HCT116 (cell line): ENCODE results near the gene C1orf122. TPM values are rescaled to one million over a fixed set of nuclear protein-coding genes. Genes with fewer than 3 reads are reported as not detected.

Experiments used
- ATAC-seq: fragments of 200-7000 bp; cut with Tn5 transposase; 2 replicates; pipeline ENCODE4 v1.9.1; 2020; ENCODE audit warnings: mild to moderate bottlenecking, moderate library complexity
- BruUV-seq: library from RNA; stranded (reverse); fragments of 400-500 nt; replicated peaks from 2 replicates; lab custom pipeline; 2021; lab: Mats Ljungman, UMichigan
- CTCF ChIA-PET: fragments of 300-600 bp; sonication (Branson Sonifier 250); formaldehyde crosslinking; loops from one replicate; lab custom pipeline; 2021; ENCODE audit warnings: antibody characterized with exemption; lab: Charles Lee
- POLR2A ChIA-PET: fragments of 300-600, 350-600 bp; sonication (Branson Sonifier 250); formaldehyde crosslinking; loops from one replicate; lab custom pipeline; 2021; ENCODE audit warnings: antibody characterized with exemption; lab: Charles Lee
- RAD21 ChIA-PET, 2 experiments: fragments of 300-600 bp; sonication (Branson Sonifier 250); formaldehyde crosslinking; loops; one replicate each; lab custom pipeline; 2023; ENCODE audit warnings: low total read pairs in 2 of 2; ENCODE audit not compliant: uncharacterized antibody in 2 of 2, unreplicated experiment in 2 of 2, low non-redundant PET in 1 of 2; lab: Charles Lee
- DNase-seq: peaks from one replicate; pipeline ENCODE4 v3.0.0-alpha.2; 2010; ENCODE audit warnings: low read depth, low spot score
- H2AFZ ChIP-seq: fragments of 200-600 bp; shearing (Covaris generic), sonication (generic); 2 replicates; pipeline ENCODE4 v1.6.1; 2017; ENCODE audit warnings: low read depth, mixed run types, mixed read lengths, antibody characterized with exemption, low read length; ENCODE audit not compliant: poor library complexity, severe bottlenecking
- H3K27ac ChIP-seq: 2 replicates; pipeline ENCODE4 v1.5.1; 2012; ENCODE audit warnings: low read depth, low read length
- H3K27me3 ChIP-seq: fragments of 200-600 bp; sonication (generic); 2 replicates; pipeline ENCODE4 v1.6.1; 2016; ENCODE audit warnings: mixed run types, low read length, mixed read lengths; ENCODE audit not compliant: insufficient read depth
- H3K36me3 ChIP-seq, 2 experiments: fragments of 200-500 bp in 1 of 2; fragments of 200-600 bp in 1 of 2; sonication (Bioruptor generic) in 1 of 2; sonication (generic) in 1 of 2; 2 replicates each; pipeline versions ENCODE4 v1.5.1 to v1.6.1; 2014 to 2016; ENCODE audit warnings: low read length in 2 of 2, inconsistent platforms in 1 of 2, mixed read lengths in 1 of 2, mixed run types in 1 of 2; ENCODE audit not compliant: insufficient read depth in 2 of 2, control insufficient read depth in 1 of 2
- H3K4me1 ChIP-seq, 2 experiments: fragments of 200-600 bp in 1 of 2; sonication (generic) in 1 of 2; 2 replicates each; pipeline versions ENCODE4 v1.5.1 to v1.6.1; 2012 to 2017; ENCODE audit warnings: low read length in 2 of 2, inconsistent platforms in 1 of 2, mild to moderate bottlenecking in 1 of 2, mixed read lengths in 1 of 2, mixed run types in 1 of 2, moderate library complexity in 1 of 2; ENCODE audit not compliant: insufficient read depth in 2 of 2, control insufficient read depth in 1 of 2
- H3K4me2 ChIP-seq: fragments of 200-600 bp; sonication (generic); 2 replicates; pipeline ENCODE4 v1.6.1; 2017; ENCODE audit warnings: mixed run types, low read length, mixed read lengths
- H3K4me3 ChIP-seq, 2 experiments: fragments of 200-600 bp in 1 of 2; sonication (generic) in 1 of 2; replicated peaks in 1 of 2; 2 replicates each; pipeline ENCODE4 v1.5.1; 2011 to 2016; ENCODE audit warnings: low read length in 2 of 2, control low read depth in 1 of 2, low read depth in 1 of 2, mild to moderate bottlenecking in 1 of 2, mixed read lengths in 1 of 2, mixed run types in 1 of 2
- H3K79me2 ChIP-seq: fragments of 200-600 bp; sonication (generic); 2 replicates; pipeline ENCODE4 v1.6.1; 2017; ENCODE audit warnings: mild to moderate bottlenecking, mixed run types, low read length, moderate library complexity, mixed read lengths; ENCODE audit not compliant: insufficient read depth
- H3K9ac ChIP-seq: fragments of 200-600 bp; sonication (generic); 2 replicates; pipeline ENCODE4 v1.6.1; 2016; ENCODE audit warnings: low read length, mixed read lengths
- H3K9me2 ChIP-seq: fragments of 200-600 bp; sonication (generic), shearing (Covaris generic); 2 replicates; pipeline ENCODE4 v1.6.1; 2017; ENCODE audit warnings: mixed run types, mild to moderate bottlenecking, moderate library complexity; ENCODE audit not compliant: insufficient read depth
- H3K9me3 ChIP-seq, 2 experiments: fragments of 200-500 bp in 1 of 2; fragments of 200-600 bp in 1 of 2; sonication (Bioruptor generic) in 1 of 2; sonication (generic) in 1 of 2; 2 replicates each; pipeline ENCODE4 v1.6.1; 2014 to 2017; ENCODE audit warnings: low read length in 2 of 2, mixed read lengths in 2 of 2, inconsistent platforms in 1 of 2, low read depth in 1 of 2, mild to moderate bottlenecking in 1 of 2, mixed run types in 1 of 2, moderate library complexity in 1 of 2; ENCODE audit not compliant: control insufficient read depth in 1 of 2, insufficient read depth in 1 of 2
- H4K20me1 ChIP-seq: fragments of 200-600 bp; sonication (generic), shearing (Covaris generic); 2 replicates; pipeline ENCODE4 v1.6.1; 2017; ENCODE audit warnings: mixed run types, mild to moderate bottlenecking, moderate library complexity; ENCODE audit not compliant: insufficient read depth
- ATF3 ChIP-seq: IDR thresholded peaks from 2 replicates; pipeline ENCODE4 v1.6.1; 2012
- CBX3 ChIP-seq: IDR thresholded peaks from 2 replicates; pipeline ENCODE4 v1.6.1; 2012; ENCODE audit warnings: low read depth
- CEBPB ChIP-seq: IDR thresholded peaks from 2 replicates; pipeline ENCODE4 v1.6.1; 2012; ENCODE audit warnings: low read depth
- EGR1 ChIP-seq: IDR thresholded peaks from 2 replicates; pipeline ENCODE4 v1.6.1; 2012; ENCODE audit warnings: low read depth
- ELF1 ChIP-seq: IDR thresholded peaks from 2 replicates; pipeline ENCODE4 v1.6.1; 2012; ENCODE audit warnings: low read depth, borderline replicate concordance
- FOSL1 ChIP-seq: IDR thresholded peaks from 2 replicates; pipeline ENCODE4 v1.6.1; 2012; ENCODE audit warnings: low read depth
- JUND ChIP-seq: IDR thresholded peaks from 2 replicates; pipeline ENCODE4 v1.6.1; 2012
- POLR2A ChIP-seq: IDR thresholded peaks from 2 replicates; pipeline ENCODE4 v1.7.0; 2011; ENCODE audit warnings: borderline replicate concordance; ENCODE audit not compliant: insufficient read depth, insufficient read length; ENCODE audit errors: extremely low read depth
- POLR2AphosphoS5 ChIP-seq: IDR thresholded peaks from 2 replicates; pipeline ENCODE4 v1.6.1; 2011; ENCODE audit warnings: mild to moderate bottlenecking, low read depth, low read length, moderate library complexity
- REST ChIP-seq: IDR thresholded peaks from 2 replicates; pipeline ENCODE4 v1.6.1; 2012; ENCODE audit warnings: low read depth
- SIN3A ChIP-seq: IDR thresholded peaks from 2 replicates; pipeline ENCODE4 v1.6.1; 2012; ENCODE audit warnings: low read depth
- SRF ChIP-seq: IDR thresholded peaks from 2 replicates; pipeline ENCODE4 v1.6.1; 2012; ENCODE audit warnings: low read depth
- TCF7L2 ChIP-seq: IDR thresholded peaks from 2 replicates; pipeline ENCODE4 v1.7.0; 2011; ENCODE audit warnings: borderline replicate concordance, inconsistent platforms; ENCODE audit not compliant: insufficient read depth, insufficient read length; ENCODE audit errors: extremely low read depth
- YY1 ChIP-seq: IDR thresholded peaks from 2 replicates; pipeline ENCODE4 v1.6.1; 2011; ENCODE audit warnings: low read length, low read depth, moderate library complexity, mild to moderate bottlenecking; ENCODE audit not compliant: insufficient replicate concordance; ENCODE audit errors: extremely low read depth
- ZBTB33 ChIP-seq: IDR thresholded peaks from 2 replicates; pipeline ENCODE4 v1.6.1; 2011; ENCODE audit warnings: mild to moderate bottlenecking, low read length, moderate library complexity; ENCODE audit not compliant: insufficient replicate concordance; ENCODE audit errors: extremely low read depth
- ZFX ChIP-seq: fragments of 450-650 bp; IDR thresholded peaks from 2 replicates; pipeline ENCODE4 v1.6.1; 2017
- ZNF274 ChIP-seq: fragments of 200-500 bp; sonication (Bioruptor generic); IDR thresholded peaks from 2 replicates; pipeline ENCODE4 v1.6.1; 2014; ENCODE audit warnings: mild to moderate bottlenecking, low read depth, low read length, inconsistent platforms
- intact Hi-C: fragments of 100-400 bp; cut with micrococcal nuclease; formaldehyde crosslinking; loops from 2 replicates; pipeline ENCODE4 v1.10.0; 2022
- total RNA-seq: library from RNA; stranded (reverse); gene quantifications from one replicate; pipeline ENCODE4 v1.2.1, GENCODE V29; 2021; ENCODE audit not compliant: unreplicated experiment

The C1orf122 gene
- total RNA-seq, 1 experiment from 2014 or later, result 34.2 TPM

- BruUV-seq, result no TSS peak
- intact Hi-C loops, result no loop called here
- H3K36me3 ChIP-seq, result peaks cover 29 to 40% of the 10 kb centered on the region in 2 experiments; a peak in 3 of 4 replicates
Observed at GRCh38 chr1:37821481-37821880, 13.9 kb downstream of the C1orf122 start.

More at GRCh38 chr1:37821481-37821880, 13.9 kb downstream of the C1orf122 start:
- Histone ChIP-seq H3K79me2 (no peaks in the 10 kb centered on the region), H4K20me1 (no peaks in the 10 kb centered on the region), H3K9me3 (no peaks in the 10 kb centered on the region), H2AFZ (no peak overlapping the region), H3K9ac (no peak overlapping the region), H3K27ac (no peak overlapping the region), H3K27me3 (no peaks in the 10 kb centered on the region), H3K4me2 (no peak overlapping the region), H3K4me3 (no peak overlapping the region), H3K9me2 (no peaks in the 10 kb centered on the region), H3K4me1 (peaks cover 0 to 10% of the 10 kb centered on the region in 2 experiments; a peak in 2 of 4 replicates)
- POLR2A ChIA-PET, result no interaction called here
- RAD21 ChIA-PET, result no interaction called here
- CTCF ChIA-PET, result no interaction called here
- DNase-seq, result no peak
- TF ChIP-seq YY1 (no peak), TCF7L2 (no peak), FOSL1 (no peak), JUND (no peak), SRF (no peak), ZNF274 (no peak), ZBTB33 (no peak), POLR2AphosphoS5 (no peak), EGR1 (no peak), ELF1 (no peak), CEBPB (no peak), REST (no peak), ZFX (no peak), ATF3 (no peak), SIN3A (no peak), CBX3 (no peak), POLR2A (no peak)
- ATAC-seq, result no peak
